DOHH2 (cell line): ENCODE measurements around the gene OR52D1.

Experiments
- EZH2phosphoT487 ChIP-seq: fragments of 200-600 bp; sonication (generic); IDR thresholded peaks from 2 replicates; pipeline ENCODE4 v1.6.1; 2017; ENCODE audit warnings: borderline replicate concordance, mild to moderate bottlenecking, antibody characterized with exemption, low read length, moderate library complexity, mixed read lengths
- TF ChIP-seq, protein P1 (sequence below): fragments of 200-600 bp; sonication (generic); IDR thresholded peaks from one replicate; pipeline ENCODE4 v1.5.1; 2014; ENCODE audit warnings: antibody characterized with exemption, mild to moderate bottlenecking, low read depth, low read length; ENCODE audit not compliant: poor library complexity, severe bottlenecking

DNA sequence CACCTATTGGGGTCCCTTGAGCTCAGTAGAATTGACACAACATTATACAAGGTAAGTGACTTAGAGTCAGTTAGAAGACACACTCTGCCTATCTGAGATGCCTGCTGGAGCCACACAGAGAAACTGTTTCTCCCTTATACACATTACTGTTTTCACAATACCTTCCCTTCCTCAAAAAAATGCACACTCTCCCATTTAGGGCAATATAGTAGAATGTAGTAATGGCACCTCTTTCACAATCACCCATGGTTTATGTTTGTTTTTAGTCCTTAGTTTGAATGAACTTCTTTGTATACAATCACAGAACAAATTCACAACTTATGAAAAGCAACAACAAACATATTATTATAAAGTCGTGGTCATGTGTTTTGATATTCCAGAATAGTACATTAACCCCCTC, 45.6 kb downstream of the OR52D1 start:
- TF ChIP-seq, protein P1, sequence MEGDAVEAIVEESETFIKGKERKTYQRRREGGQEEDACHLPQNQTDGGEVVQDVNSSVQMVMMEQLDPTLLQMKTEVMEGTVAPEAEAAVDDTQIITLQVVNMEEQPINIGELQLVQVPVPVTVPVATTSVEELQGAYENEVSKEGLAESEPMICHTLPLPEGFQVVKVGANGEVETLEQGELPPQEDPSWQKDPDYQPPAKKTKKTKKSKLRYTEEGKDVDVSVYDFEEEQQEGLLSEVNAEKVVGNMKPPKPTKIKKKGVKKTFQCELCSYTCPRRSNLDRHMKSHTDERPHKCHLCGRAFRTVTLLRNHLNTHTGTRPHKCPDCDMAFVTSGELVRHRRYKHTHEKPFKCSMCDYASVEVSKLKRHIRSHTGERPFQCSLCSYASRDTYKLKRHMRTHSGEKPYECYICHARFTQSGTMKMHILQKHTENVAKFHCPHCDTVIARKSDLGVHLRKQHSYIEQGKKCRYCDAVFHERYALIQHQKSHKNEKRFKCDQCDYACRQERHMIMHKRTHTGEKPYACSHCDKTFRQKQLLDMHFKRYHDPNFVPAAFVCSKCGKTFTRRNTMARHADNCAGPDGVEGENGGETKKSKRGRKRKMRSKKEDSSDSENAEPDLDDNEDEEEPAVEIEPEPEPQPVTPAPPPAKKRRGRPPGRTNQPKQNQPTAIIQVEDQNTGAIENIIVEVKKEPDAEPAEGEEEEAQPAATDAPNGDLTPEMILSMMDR = no peak
- no peak for TF ChIP-seq EZH2phosphoT487
